ENCODE measurements around the gene KRT74. TPM values are rescaled to one million over a fixed set of nuclear protein-coding genes. Genes with fewer than 3 reads are reported as not detected.

KRT74 gene
- total and polyA plus RNA-seq, 2 of the 13 experiments (the other 11 are each of a cell fraction or from before 2014, with no cell fraction given) = not detected

DNA sequence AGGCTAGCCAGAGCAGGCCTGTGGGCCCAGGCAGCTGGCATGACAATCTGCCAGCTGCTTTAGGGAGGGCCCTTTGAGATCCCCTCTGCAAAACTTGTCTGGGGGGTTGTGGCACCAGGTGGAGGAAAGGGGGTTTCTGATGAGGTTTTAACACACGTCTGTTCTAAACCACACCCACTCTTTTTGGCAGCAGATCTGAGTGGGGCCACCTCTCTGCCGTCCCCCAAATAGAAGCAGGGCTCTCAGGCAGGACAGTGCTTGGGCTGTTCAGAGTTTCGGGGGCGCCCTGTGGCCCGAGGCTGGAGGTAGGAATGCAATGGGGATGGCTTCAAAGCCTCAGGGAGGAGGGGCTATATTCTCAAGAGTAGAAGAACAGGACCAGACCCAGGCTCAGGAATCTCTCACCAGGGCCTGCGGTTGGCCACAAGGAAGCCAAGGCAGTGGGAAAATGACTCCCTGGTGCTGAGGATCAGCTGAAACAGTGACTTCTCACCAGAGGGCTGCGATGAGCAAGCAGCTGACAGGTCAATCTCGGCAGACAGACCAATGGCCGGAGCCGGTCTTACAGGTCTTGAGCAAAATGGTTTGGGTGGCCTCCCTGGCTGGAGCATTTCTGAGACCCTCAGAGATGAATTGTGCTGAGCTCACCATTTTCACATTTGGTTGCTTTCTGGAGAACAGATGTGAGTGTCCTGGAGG, 51.9 kb downstream of the KRT74 start:
- DNase-seq (ENCODE audit: low spot score) (no peak), FAIRE-seq (no peak), ATAC-seq (no peak)
- H3K4me2 ChIP-seq (ENCODE audit: low read depth, low read length) = no peak overlapping the region
- intact Hi-C loops (cut with micrococcal nuclease; ENCODE audit: unreplicated experiment) (no loop called here), in situ Hi-C loops (cut with HindIII; ENCODE audit: extremely low pct_ligation_motif_present, low pct_unique_long_range_greater_than_20kb) (no loop called here)
- TF ChIP-seq, protein P1, sequence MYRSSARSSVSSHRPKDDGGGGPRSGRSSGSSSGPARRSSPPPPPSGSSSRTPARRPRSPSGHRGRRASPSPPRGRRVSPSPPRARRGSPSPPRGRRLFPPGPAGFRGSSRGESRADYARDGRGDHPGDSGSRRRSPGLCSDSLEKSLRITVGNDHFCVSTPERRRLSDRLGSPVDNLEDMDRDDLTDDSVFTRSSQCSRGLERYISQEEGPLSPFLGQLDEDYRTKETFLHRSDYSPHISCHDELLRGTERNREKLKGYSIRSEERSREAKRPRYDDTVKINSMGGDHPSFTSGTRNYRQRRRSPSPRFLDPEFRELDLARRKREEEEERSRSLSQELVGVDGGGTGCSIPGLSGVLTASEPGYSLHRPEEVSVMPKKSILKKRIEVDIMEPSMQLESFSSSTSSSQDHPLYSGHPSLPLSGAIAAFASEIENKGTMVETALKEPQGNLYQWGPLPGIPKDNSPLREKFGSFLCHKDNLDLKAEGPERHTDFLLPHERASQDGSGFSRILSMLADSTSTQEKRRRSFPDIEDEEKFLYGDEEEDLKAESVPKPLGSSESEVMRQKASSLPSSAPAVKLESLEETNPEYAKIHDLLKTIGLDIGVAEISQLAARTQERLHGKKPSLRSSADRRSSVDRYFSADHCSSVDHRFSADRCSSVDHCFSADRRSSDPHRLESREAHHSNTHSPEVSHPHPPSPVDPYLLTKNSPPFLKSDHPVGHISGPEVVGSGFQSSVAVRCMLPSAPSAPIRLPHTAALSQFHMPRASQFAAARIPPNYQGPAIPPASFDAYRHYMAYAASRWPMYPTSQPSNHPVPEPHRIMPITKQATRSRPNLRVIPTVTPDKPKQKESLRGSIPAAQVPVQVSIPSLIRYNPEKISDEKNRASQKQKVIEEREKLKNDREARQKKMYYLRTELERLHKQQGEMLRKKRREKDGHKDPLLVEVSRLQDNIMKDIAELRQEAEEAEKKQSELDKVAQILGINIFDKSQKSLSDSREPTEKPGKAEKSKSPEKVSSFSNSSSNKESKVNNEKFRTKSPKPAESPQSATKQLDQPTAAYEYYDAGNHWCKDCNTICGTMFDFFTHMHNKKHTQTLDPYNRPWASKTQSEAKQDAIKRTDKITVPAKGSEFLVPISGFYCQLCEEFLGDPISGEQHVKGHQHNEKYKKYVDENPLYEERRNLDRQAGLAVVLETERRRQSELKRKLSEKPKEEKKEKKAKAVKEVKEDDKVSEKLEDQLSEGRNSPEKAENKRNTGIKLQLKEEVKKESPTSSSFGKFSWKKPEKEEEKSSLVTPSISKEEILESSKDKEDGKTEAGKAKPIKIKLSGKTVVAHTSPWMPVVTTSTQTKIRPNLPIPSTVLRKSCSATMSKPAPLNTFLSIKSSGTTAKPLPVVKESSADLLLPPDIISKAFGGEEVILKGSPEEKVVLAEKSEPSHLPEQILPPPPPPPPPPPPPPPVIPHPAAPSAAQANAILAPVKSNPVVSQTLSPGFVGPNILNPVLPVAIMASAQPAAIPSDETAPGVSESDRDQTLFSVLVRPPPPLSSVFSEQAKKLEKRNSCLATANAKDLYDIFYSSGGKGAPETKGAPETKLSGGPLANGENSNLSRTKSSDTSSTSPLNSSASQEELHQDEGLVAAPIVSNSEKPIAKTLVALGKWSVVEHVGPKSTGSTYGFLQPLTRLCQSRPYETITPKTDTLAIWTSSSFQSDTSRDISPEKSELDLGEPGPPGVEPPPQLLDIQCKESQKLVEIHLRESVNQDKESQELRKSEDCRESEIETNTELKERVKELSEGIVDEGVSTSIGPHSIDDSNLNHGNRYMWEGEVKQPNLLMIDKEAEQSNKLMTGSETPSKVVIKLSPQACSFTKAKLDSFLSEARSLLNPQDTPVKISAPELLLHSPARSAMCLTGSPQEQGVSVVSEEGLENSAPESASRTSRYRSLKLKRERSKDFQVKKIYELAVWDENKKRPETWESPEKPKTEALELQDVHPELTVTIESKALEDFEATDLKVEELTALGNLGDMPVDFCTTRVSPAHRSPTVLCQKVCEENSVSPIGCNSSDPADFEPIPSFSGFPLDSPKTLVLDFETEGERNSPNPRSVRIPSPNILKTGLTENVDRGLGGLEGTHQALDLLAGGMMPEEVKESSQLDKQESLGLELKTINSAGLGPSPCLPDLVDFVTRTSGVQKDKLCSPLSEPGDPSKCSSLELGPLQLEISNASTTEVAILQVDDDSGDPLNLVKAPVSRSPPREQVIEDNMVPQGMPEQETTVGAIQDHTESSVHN (CRISPR knock-in tag; IDR thresholded peaks at IDR 0.05) = no peak
- TF ChIP-seq HOXA9 (CRISPR knock-in tag; IDR thresholded peaks at IDR 0.05; ENCODE audit: borderline replicate concordance) (no peak), MAFF (IDR thresholded peaks at IDR 0.05; ENCODE audit: low read depth, low read length) (peak; percentile 53), MAFK (conservative IDR thresholded peaks at IDR 0.05 in 1 of 2, IDR thresholded peaks at IDR 0.05 in 1 of 2; ENCODE audit: low read length in 2 of 2) (peak; percentile 66 to 83; a peak in 3 of 4 replicates)
- no peak overlapping the region for H2AFZ ChIP-seq (ENCODE audit: low read length)
- H3K36me3 ChIP-seq (replicated peaks in 1 of 2; ENCODE audit: control insufficient read depth in 1 of 2, insufficient read depth in 2 of 2, low read length in 2 of 2) = no peaks in the 10 kb centered on the region
- ChIA-PET CTCF (ENCODE audit: low intra/inter-chr PET ratio, low total read pairs) (no interaction called here), POLR2A (no interaction called here)
- no peak overlapping the region for H3K9ac ChIP-seq (ENCODE audit: insufficient read depth, low read depth, low read length)
- no peaks in the 10 kb centered on the region for H3K4me1 ChIP-seq (ENCODE audit: insufficient read depth, low read length)
- H4K20me1 ChIP-seq (ENCODE audit: insufficient read depth, low read length) = no peaks in the 10 kb centered on the region
- no peak overlapping the region for H3K27ac ChIP-seq (ENCODE audit: extremely low read length, insufficient read depth, low read length)
- no TSS peak for BruUV-seq (replicated peaks)
- peaks cover 4 to 8% of the 10 kb centered on the region in 2 experiments; a peak in 3 of 5 replicates for H3K27me3 ChIP-seq (ENCODE audit: control insufficient read depth in 1 of 2, insufficient read depth in 2 of 2, low read length in 2 of 2)
- H3K9me3 ChIP-seq (ENCODE audit: low read length) = no peaks in the 10 kb centered on the region
- no peak overlapping the region for H3K4me3 ChIP-seq (replicated peaks in 1 of 3; ENCODE audit: insufficient read depth in 1 of 3, low read depth in 2 of 3, low read length in 3 of 3)
- H3K79me2 ChIP-seq (ENCODE audit: insufficient read depth, low read length) = no peaks in the 10 kb centered on the region
- WGBS (ENCODE audit: low lambda C conversion rate) = 35% methylated on average over 6 of the region's 10 CpGs

All from HepG2 (cell line).